ENCODE data around the gene ART1. TPM values are rescaled to one million over a fixed set of nuclear protein-coding genes. Genes with fewer than 3 reads are reported as not detected.

ART1 gene
- polyA plus RNA-seq, 1 donor (not counting 4 experiments of a cell fraction or from before 2014, with no cell fraction given): not detected

DNA sequence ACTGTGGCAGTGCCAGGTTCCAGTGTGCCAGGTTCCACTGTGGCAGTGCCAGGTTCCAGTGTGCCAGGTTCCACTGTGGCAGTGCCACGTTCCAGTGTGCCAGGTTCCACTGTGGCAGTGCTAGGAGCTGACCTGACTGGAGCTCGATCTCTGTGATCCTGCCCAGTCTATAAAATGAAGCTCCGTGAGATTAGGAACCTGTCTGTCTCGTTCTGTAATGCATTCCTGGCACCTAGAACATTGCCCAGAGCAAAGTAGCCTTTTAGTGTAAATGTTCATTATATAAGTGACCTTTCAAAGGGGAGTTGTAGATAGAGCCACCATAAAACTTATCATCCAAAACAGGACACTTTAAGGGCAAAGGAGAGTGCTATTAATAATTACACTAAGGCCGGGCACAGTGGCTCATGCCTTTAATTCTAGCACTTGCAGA is 39.1 kb upstream of the ART1 start:
- Histone ChIP-seq H3K9me3 (ENCODE audit: control insufficient read depth, low read depth, low read length) (no peaks in the 10 kb centered on the region), H3K4me2 (ENCODE audit: control insufficient read depth, extremely low read depth, insufficient read depth, low read depth, low read length) (no peak overlapping the region), H3K27ac (ENCODE audit: control insufficient read depth, insufficient read depth, low read length) (no peak overlapping the region), H3K9me1 (ENCODE audit: control insufficient read depth, extremely low read depth, insufficient read depth, low read length) (no peaks in the 10 kb centered on the region), H2AFZ (ENCODE audit: control insufficient read depth, low read length) (no peak overlapping the region), H3K9ac (ENCODE audit: control insufficient read depth, extremely low read depth, insufficient read depth, low read length) (no peak overlapping the region), H3K4me3 (ENCODE audit: control insufficient read depth in 2 of 3, extremely low read depth in 1 of 3, insufficient read depth in 2 of 3, low read depth in 1 of 3, low read length in 3 of 3) (no peak overlapping the region), H3K36me3 (ENCODE audit: control insufficient read depth in 2 of 2, extremely low read depth in 1 of 2, insufficient read depth in 2 of 2, low read length in 2 of 2) (no peaks in the 10 kb centered on the region), H3K4me1 (ENCODE audit: control insufficient read depth, extremely low read depth, insufficient read depth, low read length) (no peaks in the 10 kb centered on the region), H3K27me3 (ENCODE audit: control insufficient read depth, extremely low read depth, insufficient read depth, low read length) (no peaks in the 10 kb centered on the region), H4K20me1 (ENCODE audit: control insufficient read depth, extremely low read depth, insufficient read depth, low read length) (no peaks in the 10 kb centered on the region), H3K79me2 (ENCODE audit: control insufficient read depth, insufficient read depth, low read length) (no peaks in the 10 kb centered on the region)
- dilution Hi-C loops (cut with MboI; ENCODE audit: extremely low pct_ligation_motif_present, low sequenced_read_pairs): no loop called here
- DNase-seq (ENCODE audit: low read depth, low spot score) (no peak), FAIRE-seq (no peak)
- TF ChIP-seq CTCF (optimal IDR thresholded peaks at IDR 0.05 in 1 of 3, IDR thresholded peaks at IDR 0.05 in 1 of 3, conservative IDR thresholded peaks at IDR 0.05 in 1 of 3; ENCODE audit: extremely low read depth in 1 of 3, insufficient read depth in 2 of 3, low read length in 3 of 3): no peak
- TF ChIP-seq EZH2 (IDR thresholded peaks at IDR 0.05; ENCODE audit: low read length): no peak

- no peaks in the 10 kb centered on the region for H3K79me2 ChIP-seq (ENCODE audit: control insufficient read depth, insufficient read depth, low read length)
- H3K9me3 ChIP-seq (ENCODE audit: control insufficient read depth, low read depth, low read length): no peaks in the 10 kb centered on the region
- H2AFZ ChIP-seq (ENCODE audit: control insufficient read depth, low read length): no peak overlapping the region
- dilution Hi-C loops (cut with MboI; ENCODE audit: extremely low pct_ligation_motif_present, low sequenced_read_pairs): no loop called here
- H3K27ac ChIP-seq (ENCODE audit: control insufficient read depth, insufficient read depth, low read length): no peak overlapping the region
- H3K9me1 ChIP-seq (ENCODE audit: control insufficient read depth, extremely low read depth, insufficient read depth, low read length): no peaks in the 10 kb centered on the region
- TF ChIP-seq CTCF (optimal IDR thresholded peaks at IDR 0.05 in 1 of 3, IDR thresholded peaks at IDR 0.05 in 1 of 3, conservative IDR thresholded peaks at IDR 0.05 in 1 of 3; ENCODE audit: extremely low read depth in 1 of 3, insufficient read depth in 2 of 3, low read length in 3 of 3) (peak; percentile 73 to 86 (median 84)), EZH2 (IDR thresholded peaks at IDR 0.05; ENCODE audit: low read length) (no peak)
- H4K20me1 ChIP-seq (ENCODE audit: control insufficient read depth, extremely low read depth, insufficient read depth, low read length): no peaks in the 10 kb centered on the region
- H3K4me2 ChIP-seq (ENCODE audit: control insufficient read depth, extremely low read depth, insufficient read depth, low read depth, low read length): no peak overlapping the region
- no peaks in the 10 kb centered on the region for H3K36me3 ChIP-seq (ENCODE audit: control insufficient read depth in 2 of 2, extremely low read depth in 1 of 2, insufficient read depth in 2 of 2, low read length in 2 of 2)
- no peak for FAIRE-seq
- no peak overlapping the region for H3K4me3 ChIP-seq (ENCODE audit: control insufficient read depth in 2 of 3, extremely low read depth in 1 of 3, insufficient read depth in 2 of 3, low read depth in 1 of 3, low read length in 3 of 3)
- peaks cover 6% of the 10 kb centered on the region for H3K4me1 ChIP-seq (ENCODE audit: control insufficient read depth, extremely low read depth, insufficient read depth, low read length)
- H3K9ac ChIP-seq (ENCODE audit: control insufficient read depth, extremely low read depth, insufficient read depth, low read length): no peak overlapping the region
- H3K27me3 ChIP-seq (ENCODE audit: control insufficient read depth, extremely low read depth, insufficient read depth, low read length): no peaks in the 10 kb centered on the region
- no peak for DNase-seq (ENCODE audit: low read depth, low spot score)
Observed at GRCh38 chr11:3609416-3610265, 35.3 kb upstream of the ART1 start.
